HG03135 (cell line): ENCODE results near the gene PCLAF.
"Not testable (repeated sequence)": the region's sequence is repeated elsewhere in the genome, so short reads cannot be mapped to it uniquely, and the experiment has no call there.

Experiments
- ATAC-seq: cut with Tn5 transposase; IDR thresholded peaks from one replicate; pipeline ENCODE4 v1.9.1; 2021; ENCODE audit warnings: mild to moderate bottlenecking, moderate library complexity; ENCODE audit not compliant: unreplicated experiment

Gene PCLAF

DNA sequence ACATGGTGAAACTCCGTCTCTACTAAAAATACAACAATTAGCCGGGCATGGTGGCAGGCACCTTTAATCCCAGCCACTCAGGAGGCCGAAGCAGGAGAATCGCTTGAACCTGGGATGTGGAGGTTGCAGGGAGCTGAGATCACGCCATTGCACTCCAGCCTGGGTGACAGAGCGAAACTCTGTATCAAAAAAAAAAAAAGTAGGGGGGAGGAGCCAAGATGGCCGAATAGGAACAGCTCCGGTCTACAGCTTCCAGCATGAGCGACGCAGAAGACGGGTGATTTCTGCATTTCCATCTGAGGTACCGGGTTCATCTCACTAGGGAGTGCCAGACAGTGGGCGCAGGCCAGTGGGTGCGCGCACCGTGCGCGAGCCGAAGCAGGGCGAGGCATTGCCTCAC, 54.8 kb downstream of the PCLAF start:
- ATAC-seq: not testable (repeated sequence)

DNA sequence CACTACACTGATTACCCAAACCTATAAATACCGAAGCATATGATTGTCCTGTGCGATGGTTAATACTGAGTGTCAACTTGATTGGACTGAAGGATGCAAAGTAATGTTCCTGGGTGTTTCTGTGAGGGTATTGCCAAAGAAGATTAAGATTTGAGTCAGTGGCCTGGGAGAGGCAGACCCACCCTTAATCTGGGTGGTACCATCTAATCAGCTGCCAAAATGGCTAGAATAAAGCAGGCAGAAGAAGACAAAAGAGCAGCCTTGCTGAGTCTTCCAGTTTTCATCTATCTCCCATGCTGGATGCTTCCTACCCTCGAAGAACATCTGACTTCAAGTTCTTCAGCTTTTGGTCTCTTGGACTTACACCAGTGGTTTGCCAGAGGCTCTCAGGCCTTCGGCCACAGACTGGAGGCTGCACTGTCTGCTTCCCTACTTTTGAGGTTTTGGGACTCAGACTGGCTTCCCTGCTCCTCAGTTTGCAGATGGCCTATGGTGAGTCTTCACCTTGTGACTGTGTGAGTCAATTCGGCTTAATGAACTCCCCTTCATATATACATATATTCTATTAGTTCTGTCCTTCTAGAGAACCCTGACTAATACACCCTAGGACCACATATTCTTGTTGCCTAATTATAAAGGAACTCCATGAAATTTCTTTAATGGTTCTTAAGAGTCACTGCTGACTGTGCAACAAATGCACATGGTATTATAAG, 56.9 kb downstream of the PCLAF start:
- no peak for ATAC-seq

DNA sequence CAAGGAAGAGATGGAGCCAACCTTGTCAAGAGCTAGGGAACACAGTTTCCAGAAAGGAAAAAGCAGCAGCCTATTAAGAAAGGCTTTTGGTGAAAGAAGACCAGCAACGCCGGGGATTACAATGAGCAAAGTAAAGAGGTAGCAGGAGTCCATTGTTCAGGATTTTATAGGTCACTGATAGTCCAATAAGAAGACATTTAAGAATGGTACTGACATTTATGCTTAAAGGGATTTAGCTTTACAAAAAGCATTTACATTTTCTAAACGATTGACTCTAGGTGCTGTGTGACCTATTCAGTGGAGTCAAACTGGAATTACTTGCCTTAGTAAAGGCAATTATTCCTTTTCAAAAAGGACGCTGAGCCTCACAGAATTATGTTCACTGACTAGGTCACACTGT, 66.0 kb downstream of the PCLAF start:
- ATAC-seq: no peak

DNA sequence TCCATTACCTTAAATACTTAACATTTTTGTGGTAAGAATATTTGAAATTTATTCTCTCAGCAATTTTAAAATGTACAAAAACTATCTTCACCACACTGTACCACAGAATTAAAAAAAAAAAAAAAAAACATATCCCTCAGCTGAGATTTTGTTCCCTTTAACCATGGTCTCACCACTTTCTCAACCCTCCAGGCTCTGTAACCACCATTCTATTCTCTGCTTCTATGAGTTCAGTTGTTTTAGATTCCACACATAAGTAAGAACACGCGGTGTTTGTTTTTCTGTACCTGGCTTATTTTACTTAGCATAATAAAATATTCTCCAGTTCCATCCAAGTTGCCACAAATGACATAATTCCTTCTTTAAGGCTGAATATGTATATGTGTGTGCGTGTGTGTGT, 66.8 kb downstream of the PCLAF start:
- ATAC-seq: no peak
